ENCODE measurements around the gene NKTR.

- TF ChIP-seq EP300 (IDR thresholded peaks at IDR 0.05; ENCODE audit: borderline replicate concordance in 1 of 2, low read depth in 1 of 2, low read length in 1 of 2): no peak
- TF ChIP-seq CTCF (IDR thresholded peaks at IDR 0.05): no peak
- TF ChIP-seq YY1 (IDR thresholded peaks at IDR 0.05; ENCODE audit: low read depth): no peak
- TF ChIP-seq TAF1 (IDR thresholded peaks at IDR 0.05; ENCODE audit: borderline replicate concordance, low read depth, low read length): no peak
- TF ChIP-seq POLR2AphosphoS5 (IDR thresholded peaks at IDR 0.05; ENCODE audit: low read depth, low read length): no peak
- no peak for TF ChIP-seq PBX3 (IDR thresholded peaks at IDR 0.05)
- TF ChIP-seq MXI1 (IDR thresholded peaks at IDR 0.05; ENCODE audit: low read depth, low read length): no peak
- no peak for TF ChIP-seq EZH2phosphoT487 (IDR thresholded peaks at IDR 0.05; ENCODE audit: borderline replicate concordance, low read depth)
- TF ChIP-seq MAX (IDR thresholded peaks at IDR 0.05; ENCODE audit: low read depth): no peak
- TF ChIP-seq SIN3A (IDR thresholded peaks at IDR 0.05; ENCODE audit: borderline replicate concordance, low read depth, low read length): no peak
- no peak for TF ChIP-seq RXRA (IDR thresholded peaks at IDR 0.05; ENCODE audit: borderline replicate concordance, low read depth)
- no peak for TF ChIP-seq RAD21 (IDR thresholded peaks at IDR 0.05; ENCODE audit: low read length)
- no peak for TF ChIP-seq GABPA (IDR thresholded peaks at IDR 0.05; ENCODE audit: low read depth)
Observed at GRCh38 chr3:42639192-42639591, 38.7 kb downstream of the NKTR start.
